Glomerular visceral epithelial cell (primary cell): Measurements from ENCODE around the gene ZEB2.

Source experiments
- DNase-seq: peaks from one replicate; pipeline ENCODE4 v3.0.0-alpha.2; 2016; ENCODE audit errors: extremely low spot score

ZEB2 gene

DNA sequence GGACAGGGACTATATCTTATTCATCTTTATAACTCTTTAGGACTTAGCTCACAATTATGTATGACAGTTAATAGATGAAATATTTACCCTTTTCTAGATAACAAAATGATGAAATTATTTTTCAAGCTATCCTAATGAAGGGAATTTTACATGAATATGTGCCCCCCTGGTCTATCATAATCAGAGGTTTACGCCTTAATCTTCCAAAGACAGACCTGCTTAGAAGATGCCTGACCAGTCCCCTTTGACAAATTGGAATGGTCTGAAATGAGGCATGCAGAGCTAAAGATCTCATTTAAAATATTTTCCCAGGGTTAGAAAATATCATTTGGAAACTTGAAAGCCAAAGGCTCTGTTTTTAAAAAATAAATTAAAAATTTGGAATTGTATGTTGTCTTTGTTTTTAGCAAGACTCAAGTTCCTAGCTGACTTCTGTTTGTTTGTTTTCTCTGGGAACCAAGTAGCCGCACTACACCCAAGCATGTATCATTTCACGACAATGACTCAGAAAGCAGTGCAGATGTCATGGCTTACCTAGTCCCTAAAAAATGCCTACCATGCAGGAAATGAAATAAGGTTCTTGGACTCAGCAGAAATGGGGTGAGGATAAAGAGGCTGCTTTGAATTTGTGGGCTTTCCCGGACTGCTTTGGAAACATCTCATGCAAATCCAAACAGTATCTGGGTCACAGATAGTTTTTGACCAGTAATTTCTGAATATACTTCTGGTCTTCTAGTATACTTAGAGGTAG is 162.1 kb downstream of the ZEB2 start:
- peak; percentile 96 for DNase-seq

- no peak for DNase-seq
These were observed 163.5 kb downstream of the ZEB2 start for GRCh38 chr2:144356402-144356801.

- no peak for DNase-seq
These were observed 165.0 kb downstream of the ZEB2 start for GRCh38 chr2:144354953-144355352.

GRCh38 chr2:144351687-144352086 is 168.2 kb downstream of the ZEB2 start:
- DNase-seq = no peak

- peak; percentile 30 for DNase-seq
These were observed 169.6 kb downstream of the ZEB2 start for GRCh38 chr2:144350151-144350802.

GRCh38 chr2:144349674-144350073 is 170.2 kb downstream of the ZEB2 start:
- DNase-seq = no peak

- no peak for DNase-seq
These were observed 171.1 kb downstream of the ZEB2 start for GRCh38 chr2:144348846-144349245.

- DNase-seq = no peak
These were observed 173.7 kb downstream of the ZEB2 start for GRCh38 chr2:144346229-144346628.

GRCh38 chr2:144343145-144343544 is 176.8 kb downstream of the ZEB2 start:
- DNase-seq = no peak

GRCh38 chr2:144341538-144341937 is 178.4 kb downstream of the ZEB2 start:
- no peak for DNase-seq

DNA sequence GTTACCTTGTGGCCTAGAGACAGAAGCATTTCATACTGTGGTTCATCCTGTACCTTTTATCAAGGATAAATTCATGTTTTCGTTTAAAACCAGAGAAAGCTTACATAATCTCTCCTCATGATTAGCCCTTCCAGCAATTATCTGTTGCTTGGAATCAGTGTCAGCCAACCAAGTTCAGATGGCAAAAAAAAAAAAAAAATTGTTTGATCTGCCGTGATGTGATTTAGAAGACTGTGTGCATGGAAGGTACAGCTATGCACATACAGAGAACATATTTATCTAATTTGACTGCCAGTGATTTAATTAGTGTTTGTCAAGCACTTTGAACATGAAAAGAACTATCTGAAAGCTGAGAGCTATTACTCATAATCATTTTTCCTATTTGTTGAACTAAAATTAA is 180.9 kb downstream of the ZEB2 start:
- DNase-seq = no peak

DNA sequence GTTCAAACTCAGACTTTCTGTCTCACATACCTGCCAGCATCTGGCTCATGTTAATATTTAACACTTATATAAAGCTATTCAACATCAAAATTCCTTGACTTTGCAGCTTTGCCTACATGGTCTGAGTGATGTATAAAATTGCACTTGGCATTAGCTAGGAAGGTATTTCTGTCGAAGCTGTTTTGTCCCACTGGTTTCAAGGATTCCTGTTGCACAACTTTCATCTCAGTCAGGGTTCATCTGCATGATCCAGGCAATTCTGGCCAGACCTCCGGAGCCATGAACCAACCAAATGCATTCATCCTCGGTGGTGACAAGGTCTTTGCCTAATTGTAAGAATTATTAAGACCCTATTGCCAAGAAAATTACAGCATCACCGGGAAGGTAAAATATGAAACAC is 185.4 kb downstream of the ZEB2 start:
- peak; percentile 18 for DNase-seq
